ENCODE results near the gene ATP5MC2.
A peak's percentile ranks its signal among the peaks of the same experiment; 100 is the strongest.
"Not testable (repeated sequence)": the region's sequence is repeated elsewhere in the genome, so short reads cannot be mapped to it uniquely, and the experiment has no call there.

Gene ATP5MC2

DNA sequence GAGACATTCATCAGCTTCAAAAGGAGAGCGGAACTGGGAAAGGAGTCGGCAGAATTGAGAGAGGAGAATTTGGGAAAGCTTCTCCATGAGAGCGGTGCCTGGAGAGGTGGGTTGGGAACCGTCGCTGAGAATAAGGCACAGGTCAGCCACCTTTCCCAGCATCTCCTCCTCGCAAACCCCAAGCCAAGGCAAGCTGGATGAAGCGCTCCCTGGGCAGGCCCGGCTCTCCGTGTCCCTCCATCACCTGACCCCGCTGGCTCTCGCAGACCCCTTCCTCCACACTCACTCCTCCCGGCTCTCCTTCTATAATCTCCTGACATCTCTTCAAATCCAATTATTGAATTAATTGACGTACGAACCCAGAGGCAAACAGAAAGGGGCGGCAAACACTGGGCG lies 18.9 kb upstream of the ATP5MC2 start:
- DNase-seq, result no peak

- no peak for DNase-seq
Observed at GRCh38 chr12:53688134-53688533, 12.3 kb upstream of the ATP5MC2 start.

DNA sequence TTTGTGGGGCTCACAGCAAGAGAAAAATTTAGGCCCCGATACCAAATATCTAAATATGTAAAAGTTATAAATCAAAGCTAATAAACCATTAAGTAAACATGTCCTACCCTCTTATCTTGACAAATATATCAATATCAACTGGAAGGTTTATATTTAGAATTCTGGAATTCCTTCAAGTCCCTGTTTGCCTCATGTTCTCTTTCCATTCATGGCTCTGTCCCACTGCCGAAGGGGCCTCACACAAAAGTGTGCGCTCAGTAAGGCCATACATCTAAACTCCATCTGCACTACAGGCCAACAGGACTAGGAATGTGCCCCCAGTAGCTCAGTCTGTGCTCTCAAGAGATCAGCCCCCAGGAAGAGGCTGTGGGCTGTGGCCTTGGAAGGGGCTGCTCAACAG lies 10.6 kb upstream of the ATP5MC2 start:
- DNase-seq, result no peak

DNA sequence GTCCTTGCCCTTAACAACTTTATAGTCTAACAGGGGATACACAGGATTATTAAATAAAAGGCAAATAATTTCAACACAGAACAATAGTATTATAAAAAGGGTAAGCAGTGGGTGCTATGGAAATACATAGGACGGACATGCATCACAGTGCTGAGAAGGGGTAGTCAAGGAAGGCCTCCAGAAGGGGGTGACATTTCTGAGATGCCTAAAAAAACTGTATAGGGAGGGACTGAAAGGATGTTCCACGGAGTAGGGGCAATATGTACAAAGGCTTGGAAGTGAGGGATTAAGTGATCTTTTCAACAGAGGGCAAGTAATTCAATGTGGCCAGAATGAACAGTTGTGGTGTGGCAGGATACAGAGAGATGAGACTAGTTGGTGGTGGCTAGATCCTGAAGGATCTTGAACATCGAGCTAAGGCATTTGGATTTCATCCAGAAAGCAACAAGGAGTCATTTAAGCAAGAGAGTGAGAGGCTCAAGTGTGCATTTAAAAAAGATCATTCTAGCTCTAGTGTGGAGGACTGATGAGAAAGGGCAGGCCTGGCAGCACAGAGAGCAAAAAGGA lies 8.9 kb upstream of the ATP5MC2 start:
- DNase-seq, result no peak

DNA sequence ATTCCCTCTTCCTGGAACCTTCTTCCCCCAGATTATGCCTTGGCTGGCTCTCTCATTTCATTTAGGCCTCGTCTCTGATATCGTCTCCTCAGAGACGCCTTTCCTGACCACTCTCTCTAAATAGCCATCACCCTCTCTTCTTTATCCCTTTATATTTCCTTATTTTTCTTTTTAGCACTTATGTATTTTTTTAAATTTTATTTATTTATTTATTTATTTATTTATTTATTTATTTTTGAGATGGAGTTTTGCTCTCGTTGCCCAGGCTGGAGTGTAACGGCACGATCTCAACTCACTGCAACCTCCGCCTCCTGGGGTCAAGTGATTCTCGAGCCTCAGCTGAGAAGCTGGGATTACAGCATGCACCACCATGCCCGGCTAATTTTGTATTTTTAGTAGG lies 8.1 kb upstream of the ATP5MC2 start:
- no peak for DNase-seq

GRCh38 chr12:53683494-53683893 lies 7.6 kb upstream of the ATP5MC2 start:
- no peak for DNase-seq

GRCh38 chr12:53680061-53680460 lies 4.2 kb upstream of the ATP5MC2 start:
- not testable (repeated sequence) for DNase-seq

DNA sequence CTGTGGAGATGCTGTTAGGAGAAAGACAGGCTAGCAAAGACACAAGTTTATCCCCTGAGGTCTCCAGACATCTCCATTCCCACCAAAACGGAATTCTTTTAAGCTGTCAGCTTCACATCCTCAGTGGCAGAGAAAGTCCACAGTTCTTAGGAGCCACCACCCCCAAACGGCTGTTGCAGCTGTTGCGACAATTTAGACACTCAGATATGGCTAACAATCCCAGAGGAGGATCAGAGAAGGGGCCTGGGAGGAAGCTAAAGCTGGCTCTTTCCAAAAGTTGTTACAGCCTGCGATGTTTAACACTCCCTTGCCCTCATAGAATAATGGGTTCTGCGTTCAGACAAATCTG lies 1.9 kb upstream of the ATP5MC2 start:
- DNase-seq, result peak; percentile 16

- DNase-seq, result peak; percentile 62
Observed at GRCh38 chr12:53677016-53677799, 1.3 kb upstream of the ATP5MC2 start.

DNA sequence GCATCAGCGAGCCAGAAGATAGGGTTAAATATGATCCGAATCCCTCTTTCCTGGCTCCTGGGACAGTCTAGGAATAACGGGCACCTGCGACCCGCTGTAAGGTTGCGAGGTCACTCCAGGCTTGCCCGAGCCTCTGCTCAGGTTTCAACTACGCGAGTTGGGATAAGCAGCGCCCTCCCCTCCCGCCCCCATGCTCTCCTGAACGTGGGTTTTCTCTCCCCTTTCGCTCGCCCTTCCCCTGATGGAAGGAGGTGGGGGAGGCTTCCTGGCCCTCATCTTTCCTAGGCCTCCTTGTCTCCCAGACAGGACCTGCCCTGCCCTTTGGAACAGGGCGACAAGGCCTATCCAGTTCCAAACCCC lies 753 bp upstream of the ATP5MC2 start:
- peak; percentile 60 for DNase-seq

DNA sequence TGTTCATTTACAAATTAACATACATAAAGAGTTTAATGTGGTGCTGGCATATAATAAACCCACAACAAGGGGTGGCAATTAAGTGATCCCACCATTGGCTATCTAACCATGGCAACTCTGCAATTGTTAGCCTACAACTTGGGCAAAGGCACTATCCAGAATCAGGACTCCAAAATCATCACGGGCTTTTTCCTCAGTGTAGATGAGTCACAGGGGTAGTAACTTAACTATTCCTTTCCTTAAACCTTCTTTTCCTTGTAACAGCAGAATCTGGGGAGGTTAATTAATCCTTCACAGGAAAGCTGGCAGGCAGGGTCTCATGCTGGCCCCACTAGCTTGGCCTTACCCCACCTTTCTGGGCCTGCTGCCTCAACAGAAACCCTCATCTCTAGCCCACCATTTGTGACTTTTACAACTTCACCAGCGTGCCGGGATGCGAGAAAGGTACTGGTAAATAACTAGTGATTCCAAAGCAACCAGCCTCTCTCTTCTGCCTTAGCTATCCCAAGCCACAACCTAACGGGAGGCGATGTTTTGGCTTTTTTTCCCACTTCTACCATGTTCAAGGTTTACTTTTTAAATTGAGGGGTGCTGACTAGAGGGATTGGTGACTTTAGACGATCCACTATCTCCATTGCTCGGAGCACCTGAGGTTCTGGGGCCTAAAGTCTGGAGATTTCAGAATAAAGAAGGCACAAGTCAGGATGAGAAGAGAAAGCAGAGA lies 744 bp downstream of the ATP5MC2 start:
- no peak for DNase-seq

GRCh38 chr12:53670971-53671370 lies 4.9 kb downstream of the ATP5MC2 start:
- no peak for DNase-seq

DNA sequence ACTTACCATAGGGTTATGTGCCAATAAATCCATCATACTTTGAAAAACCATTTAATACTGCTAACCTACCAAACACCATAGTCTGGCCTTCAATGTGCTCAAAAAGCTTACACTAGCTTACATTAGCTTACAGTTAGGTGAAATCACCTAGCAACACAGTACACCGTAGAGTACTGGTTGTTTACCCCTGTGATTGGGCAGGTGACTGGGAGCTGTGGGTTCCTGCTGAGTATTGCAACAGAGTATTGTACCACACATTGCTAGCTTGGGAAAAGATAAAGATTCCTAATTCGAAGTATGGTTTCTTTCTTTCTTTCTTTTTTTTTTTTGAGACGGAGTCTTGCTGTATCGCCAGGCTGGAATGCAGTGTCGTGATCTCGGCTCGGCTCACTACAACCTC lies 5.6 kb downstream of the ATP5MC2 start:
- no peak for DNase-seq

- DNase-seq, result no peak
Observed at GRCh38 chr12:53667080-53667479, 8.8 kb downstream of the ATP5MC2 start.

GRCh38 chr12:53664936-53665335 lies 10.9 kb downstream of the ATP5MC2 start:
- no peak for DNase-seq

GRCh38 chr12:53664191-53664590 lies 11.7 kb downstream of the ATP5MC2 start:
- no peak for DNase-seq

DNA sequence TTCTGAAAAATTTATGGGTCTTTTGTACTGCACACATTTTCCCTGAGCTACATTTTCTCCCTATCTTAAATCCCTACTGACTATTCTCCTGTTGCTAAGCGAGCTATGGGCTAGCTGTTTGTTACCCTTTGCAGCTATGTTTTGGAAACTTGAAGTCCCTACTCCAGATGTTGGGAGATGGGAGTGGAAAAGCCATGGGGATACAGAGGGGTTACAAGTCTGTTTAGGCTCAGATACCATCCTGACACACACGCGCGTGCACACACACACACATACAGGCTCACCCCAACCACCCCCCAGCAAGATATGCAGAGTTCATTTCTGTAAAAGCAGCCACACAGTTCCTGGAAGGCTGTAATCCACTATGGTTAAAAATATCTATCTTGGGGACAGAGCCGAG lies 15.8 kb downstream of the ATP5MC2 start:
- no peak for DNase-seq

DNA sequence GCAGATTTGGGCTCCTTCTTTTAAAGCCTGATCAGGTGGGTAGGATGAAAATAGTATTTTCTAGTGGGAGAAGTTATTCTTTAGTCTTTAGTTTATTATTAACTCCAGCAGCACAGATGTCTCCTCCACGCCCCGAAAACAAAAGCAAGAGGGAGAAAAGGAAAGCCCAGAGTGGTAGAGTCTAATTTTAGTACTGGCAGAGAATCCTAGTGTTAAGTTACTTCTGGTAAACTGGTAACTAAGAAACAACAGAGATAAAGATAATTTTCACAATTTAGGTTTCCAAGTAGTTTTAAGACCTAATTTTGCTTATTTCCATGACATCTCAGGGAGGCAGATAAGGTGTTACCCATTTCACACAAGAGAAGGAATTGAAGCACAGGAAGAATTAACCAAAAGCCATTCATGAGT lies 16.3 kb downstream of the ATP5MC2 start:
- no peak for DNase-seq

- peak; percentile 75 for DNase-seq
Observed at GRCh38 chr12:53659011-53659551, 16.8 kb downstream of the ATP5MC2 start.

DNA sequence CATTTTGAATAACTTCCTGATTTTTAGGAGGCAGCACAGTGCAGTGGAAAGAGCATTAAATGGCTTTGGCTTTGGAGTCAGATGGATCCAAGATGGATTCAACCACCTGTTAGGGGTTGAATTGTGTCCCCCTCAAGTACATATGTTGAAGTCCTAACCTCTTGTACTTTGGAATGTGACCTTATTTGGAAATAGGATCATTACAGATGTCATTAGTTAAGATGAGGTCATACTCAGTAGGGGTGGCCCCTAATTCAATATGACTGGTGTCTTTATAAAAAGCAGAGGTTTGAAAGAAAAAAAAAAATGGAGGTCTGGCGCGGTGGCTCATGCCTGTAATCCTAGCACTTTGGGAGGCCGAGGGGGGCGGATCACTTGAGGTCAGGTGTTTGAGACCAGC lies 18.8 kb downstream of the ATP5MC2 start:
- peak; percentile 5 for DNase-seq

GRCh38 chr12:53653595-53653994 lies 22.3 kb downstream of the ATP5MC2 start:
- DNase-seq, result no peak

GRCh38 chr12:53652366-53652765 lies 23.5 kb downstream of the ATP5MC2 start:
- peak; percentile 78 for DNase-seq

DNA sequence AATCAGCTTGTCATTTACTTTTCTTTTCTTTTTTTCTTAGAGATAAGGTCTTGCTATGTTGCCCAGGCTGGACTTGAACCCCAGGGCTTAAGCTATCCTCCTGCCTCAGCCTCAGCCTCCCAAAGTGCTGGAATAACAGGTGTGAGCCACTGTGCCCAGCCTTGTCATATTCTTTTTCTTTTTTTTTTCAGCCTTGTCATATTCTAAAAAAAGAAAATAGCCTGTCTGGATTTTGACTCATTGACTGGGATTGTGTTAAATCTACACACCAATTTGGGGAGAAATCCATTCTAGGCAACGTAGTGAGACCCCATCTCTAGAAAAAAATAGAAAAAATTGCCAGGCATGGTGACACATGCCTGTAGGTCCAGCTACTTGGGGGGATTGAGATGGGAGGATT lies 24.1 kb downstream of the ATP5MC2 start:
- peak; percentile 47 for DNase-seq

DNA sequence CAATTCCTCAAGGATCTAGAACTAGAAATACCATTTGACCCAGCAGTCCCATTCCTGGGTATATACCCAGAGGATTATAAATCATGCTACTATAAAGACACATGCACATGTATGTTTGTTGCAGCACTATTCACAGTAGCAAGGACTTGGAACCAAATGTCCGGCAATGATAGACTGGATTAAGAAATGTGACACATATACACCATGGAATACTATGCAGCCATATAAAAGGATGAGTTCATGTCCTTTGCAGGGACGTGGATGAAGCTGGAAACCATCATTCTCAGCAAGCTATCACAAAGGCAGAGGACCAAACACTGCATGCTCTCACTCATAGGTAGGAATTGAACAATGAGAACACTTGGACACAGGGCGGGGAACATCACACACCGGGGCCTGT lies 29.6 kb downstream of the ATP5MC2 start:
- not testable (repeated sequence) for DNase-seq
